Stimulated activated CD8-positive, alpha-beta memory T cell treated with anti-CD3 and anti-CD28 coated beads, Interleukin-2, amount 100 ng/mL, for 1 hour (primary cell): ENCODE measurements around the gene PTPRF.
"Not testable (repeated sequence)": the region's sequence is repeated elsewhere in the genome, so short reads cannot be mapped to it uniquely, and the experiment has no call there.

ENCODE experiments used
- DNase-seq, 2 donors: peaks; one replicate each; pipeline ENCODE4 v3.0.0-alpha.2; 2020; ENCODE audit warnings: low read depth in 2 of 2

The PTPRF gene

DNA sequence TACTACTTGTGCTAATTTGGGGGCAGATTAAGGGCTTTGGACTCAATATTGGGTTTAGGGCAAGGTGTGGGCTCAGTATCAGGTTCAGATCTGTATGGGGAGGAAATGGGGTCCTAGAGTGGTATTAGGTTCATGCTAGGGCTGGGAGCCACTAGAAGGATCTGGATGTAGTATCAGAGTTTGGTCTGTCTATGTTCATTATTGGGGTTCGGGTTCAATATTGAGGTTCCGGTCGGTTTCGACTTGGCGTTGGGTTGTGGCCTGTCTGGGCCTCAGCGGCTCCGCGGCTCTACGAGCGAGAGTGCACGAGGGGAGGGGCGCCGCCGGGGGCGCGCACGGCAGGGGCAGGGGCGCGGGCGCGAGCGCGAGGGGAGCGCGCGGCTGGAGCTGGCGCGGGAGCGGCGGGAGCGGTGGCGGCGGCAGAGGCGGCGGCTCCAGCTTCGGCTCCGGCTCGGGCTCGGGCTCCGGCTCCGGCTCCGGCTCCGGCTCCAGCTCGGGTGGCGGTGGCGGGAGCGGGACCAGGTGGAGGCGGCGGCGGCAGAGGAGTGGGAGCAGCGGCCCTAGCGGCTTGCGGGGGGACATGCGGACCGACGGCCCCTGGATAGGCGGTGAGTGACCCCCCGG is at the start of gene PTPRF:
Gene PTPRF (plus strand): TSS at position 401 of the 624 bp plus-strand sequence. CDS start 14,193 bp downstream, outside the sequence.
- no peak for DNase-seq

DNA sequence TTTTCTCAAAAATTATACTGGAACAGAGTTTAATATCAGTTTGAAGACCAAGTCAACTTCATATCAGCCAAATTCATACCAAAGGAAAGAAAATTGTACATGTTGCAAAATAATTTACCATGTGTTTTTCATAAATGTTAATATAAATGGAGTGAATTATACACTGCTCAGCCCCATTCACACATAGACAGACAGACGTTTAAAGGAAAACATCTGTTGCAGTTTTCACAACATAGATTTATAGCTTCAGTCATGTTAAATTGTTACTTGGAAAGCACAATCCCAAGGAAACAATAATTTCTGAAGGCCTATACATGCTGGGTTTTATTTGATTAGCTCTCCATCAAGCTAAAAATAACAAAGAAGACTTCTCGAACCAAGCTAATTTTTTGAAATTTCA is 49.2 kb upstream of the PTPRF start:
- no peak for DNase-seq

DNA sequence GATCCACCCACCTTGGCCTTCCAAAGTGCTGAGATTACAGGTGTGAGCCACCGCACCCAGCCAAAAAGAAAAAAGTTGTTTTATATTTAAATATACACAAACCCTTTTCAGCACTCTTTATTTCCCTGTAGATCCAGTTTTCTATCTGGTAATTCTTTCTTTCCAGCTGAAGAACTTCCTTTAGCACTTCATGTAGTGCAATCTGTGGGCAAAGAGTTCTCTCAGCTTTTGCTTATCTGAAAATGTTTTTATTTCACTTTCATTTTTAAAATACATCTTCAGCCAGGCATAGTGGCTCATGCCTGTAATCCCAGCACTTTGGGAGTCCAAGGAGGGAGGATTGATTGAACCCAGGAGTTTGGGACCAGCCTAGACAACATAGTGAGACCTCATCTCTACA is 48.5 kb upstream of the PTPRF start:
- DNase-seq = no peak

DNA sequence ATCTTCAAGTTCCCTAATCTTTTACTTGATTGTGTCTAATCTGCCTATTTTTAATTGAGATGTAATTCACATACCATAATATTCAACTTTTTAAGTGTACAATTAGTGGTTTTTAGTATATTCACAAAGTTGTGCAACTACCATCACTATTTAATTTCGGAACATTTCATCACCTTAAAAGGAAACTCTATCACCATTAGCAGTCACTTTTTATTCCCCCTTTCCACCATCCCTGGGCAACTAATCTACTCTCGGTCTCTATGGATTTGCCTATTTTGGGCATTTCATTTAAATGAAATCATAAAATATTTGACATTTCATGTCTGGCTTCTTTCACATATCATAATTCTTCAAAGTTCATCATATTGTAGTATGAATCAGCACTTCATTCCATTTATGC is 46.3 kb upstream of the PTPRF start:
- no peak for DNase-seq

- DNase-seq = no peak
Measured at GRCh38 chr1:43488165-43488564, 42.5 kb upstream of the PTPRF start.

DNA sequence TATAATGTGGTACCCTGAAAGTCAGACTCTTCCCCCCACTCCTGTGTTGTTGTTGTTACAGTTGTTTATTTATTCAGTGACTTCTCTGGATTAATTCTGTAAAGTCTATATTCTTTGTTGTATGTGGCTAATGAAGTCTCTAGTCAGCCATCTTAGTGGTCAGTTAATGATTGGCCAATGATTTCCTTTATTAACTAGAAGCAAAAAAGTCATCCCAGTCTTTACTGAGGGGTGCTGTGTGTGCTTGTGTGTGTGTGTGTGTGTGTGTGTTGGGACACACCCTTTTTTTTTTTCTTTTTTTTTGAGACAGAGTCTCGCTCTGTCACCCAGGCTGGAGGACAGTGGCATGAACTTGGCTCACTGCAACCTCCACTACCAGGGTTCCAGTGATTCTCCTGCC is 39.6 kb upstream of the PTPRF start:
- DNase-seq = no peak

DNA sequence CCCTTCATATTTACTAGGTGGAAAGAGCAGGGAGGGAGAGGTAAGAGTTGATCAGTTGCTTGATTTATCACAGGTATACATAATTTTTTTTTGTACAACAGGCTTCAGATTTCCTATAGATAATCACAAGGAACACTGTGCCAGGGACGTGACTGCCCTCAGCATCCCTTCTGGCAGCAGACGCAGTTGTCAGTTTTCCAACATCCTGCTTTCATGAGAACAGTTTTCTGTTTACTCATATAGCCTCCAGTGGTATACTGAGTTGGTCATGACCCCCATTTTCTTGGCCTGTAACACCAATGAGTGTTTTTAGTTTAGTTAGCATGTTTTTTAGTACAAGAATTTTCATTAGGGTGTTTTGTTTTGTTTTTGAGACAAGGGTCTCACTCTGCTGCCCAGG is 37.9 kb upstream of the PTPRF start:
- no peak for DNase-seq

- DNase-seq = no peak
Measured at GRCh38 chr1:43493661-43494450, 36.8 kb upstream of the PTPRF start.

DNA sequence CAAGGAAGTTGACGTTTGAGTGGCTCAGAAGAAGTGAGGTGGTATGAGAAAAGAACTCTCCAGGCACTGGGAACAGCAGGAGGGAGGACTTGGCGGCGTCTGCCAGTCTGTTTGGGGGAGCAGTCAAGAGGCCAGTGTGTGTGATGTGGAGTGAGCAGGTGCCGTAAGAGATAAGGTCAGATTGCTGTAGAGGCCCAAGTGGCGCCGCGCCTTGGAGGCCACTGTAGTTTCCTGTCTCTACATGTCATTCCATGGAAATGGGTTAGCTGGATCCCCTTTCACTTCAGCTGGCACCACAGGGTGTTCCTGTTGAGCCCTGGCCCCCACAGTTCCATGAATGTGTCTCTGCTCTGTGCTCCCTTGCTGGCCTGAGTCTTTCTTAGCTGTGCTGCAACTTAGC is 35.5 kb upstream of the PTPRF start:
- DNase-seq = no peak

GRCh38 chr1:43499898-43500297 is 30.8 kb upstream of the PTPRF start:
- no peak for DNase-seq

- not testable (repeated sequence) for DNase-seq
Measured at GRCh38 chr1:43501806-43502205, 28.9 kb upstream of the PTPRF start.

DNA sequence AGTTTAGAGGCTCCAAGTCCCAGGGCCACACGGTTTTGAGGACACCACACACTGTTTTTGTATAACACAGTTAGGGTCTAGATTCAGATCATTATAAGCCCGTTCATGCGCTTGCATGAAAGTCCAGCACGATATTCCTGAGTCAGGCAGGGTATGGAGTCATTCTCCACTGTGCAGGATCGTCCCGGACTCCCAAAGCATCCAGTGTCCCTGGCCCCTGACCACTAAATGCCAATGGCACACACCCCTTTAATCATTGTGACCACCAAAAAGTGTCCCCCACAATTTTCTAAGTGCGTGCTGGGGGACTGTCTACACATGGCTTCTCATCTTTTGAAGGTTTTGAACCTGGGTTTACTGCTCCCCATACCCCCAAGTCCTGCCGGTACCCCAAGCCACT is 27.1 kb upstream of the PTPRF start:
- no peak for DNase-seq

DNA sequence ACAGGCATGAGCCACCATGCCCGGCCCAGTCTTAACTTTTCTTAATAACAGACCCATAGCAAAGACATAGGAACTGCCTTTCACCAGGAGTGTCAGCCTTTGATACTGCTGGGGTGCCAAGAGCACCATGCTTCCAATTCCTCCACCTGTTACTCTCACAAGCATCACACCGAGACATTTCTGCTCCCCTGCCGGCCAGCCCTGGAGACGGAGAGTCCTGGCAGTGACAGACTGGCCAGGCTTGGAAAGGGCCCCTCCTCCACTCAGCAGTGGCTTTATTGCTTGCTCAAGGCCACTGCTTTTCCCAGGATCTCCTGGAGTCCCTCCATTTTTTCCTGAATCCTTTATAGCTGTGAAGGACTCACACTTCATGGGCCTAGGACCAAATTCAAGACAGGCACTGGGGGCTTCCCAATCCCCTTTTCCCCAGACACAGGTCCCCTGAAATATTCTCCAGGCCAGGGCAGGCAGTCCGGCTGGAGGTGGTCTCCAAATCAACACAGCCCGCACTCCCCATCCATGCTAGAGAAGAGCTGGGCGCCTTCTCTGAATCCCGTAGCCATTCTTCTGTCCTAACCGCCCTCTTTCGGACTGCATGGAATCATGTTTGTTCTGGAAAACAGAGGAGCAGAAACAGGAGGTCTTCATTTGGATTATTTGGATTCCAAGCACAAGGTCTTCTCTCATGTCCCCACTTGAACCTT is 25.5 kb upstream of the PTPRF start:
- DNase-seq = no peak

DNA sequence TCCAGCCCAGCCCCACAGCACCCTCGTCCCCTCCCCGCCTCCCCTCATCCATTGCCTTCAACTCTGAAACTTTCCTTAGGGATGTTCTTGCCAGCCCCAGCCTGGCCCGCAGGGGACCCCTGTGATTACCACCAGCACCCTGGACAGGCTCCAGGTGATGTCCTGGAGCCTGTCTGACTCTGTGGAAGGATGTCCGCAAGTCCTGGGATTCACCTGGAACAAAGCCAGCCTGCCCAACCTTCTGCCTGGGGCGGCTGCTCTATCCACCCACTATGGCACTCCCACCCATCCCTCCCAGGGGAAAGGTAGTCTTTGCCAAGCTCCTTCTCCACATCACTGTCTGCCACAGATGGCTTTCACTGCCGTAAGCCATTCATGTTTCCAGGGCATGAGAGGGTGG is 24.4 kb upstream of the PTPRF start:
- no peak for DNase-seq

DNA sequence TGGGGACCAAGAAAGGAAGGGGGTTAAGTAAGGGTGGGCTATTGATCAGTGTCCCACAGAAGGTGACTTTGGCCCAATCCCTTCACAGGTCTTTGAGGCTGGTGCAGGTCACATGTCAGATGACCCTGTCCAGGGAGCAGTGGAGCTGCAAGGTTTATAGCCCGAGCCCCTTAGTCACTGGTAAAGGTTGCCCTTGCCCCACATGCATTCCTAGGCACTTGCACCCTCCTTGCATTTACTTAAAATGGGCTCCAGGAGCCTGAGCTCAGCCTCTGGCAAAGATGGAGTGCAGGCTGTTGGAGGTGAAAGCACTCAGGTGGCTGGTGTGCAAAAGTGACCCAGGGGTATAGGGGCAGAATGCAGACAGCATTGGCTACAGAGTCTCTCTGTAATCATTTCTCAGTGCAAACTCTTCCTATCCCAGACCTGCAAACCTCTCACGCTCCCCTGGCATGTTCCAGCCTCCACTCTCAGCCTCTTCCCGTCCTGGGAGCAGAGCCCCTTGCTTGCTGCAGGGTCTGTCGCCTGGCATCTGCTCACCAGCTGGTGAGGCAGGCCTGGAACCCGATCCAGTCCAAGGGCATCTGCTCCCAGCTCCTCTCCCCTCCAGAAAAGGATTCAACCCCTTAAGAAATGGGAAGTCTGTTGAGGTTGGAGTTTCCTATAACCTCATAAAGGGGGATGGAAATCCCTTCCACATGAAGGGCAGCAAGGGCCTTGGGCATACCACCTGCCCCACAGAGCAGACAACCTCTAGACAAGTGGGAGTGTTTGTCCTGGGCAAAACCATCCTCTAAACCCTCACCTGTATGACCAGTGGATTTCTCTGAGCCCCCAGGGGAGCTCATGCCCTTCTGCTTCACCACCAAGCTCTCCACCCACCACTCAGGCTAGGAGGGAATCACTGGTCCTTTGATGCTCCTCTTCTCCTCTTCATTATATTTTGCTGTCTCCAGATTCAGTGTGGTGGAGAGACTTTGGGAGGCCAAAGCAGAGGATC is 23.1 kb upstream of the PTPRF start:
- DNase-seq = no peak

GRCh38 chr1:43509007-43509739 is 21.5 kb upstream of the PTPRF start:
- no peak for DNase-seq

- DNase-seq = no peak
Measured at GRCh38 chr1:43509740-43510375, 20.8 kb upstream of the PTPRF start.

- no peak for DNase-seq
Measured at GRCh38 chr1:43510621-43511020, 20.1 kb upstream of the PTPRF start.

GRCh38 chr1:43511394-43511793 is 19.3 kb upstream of the PTPRF start:
- DNase-seq = no peak

DNA sequence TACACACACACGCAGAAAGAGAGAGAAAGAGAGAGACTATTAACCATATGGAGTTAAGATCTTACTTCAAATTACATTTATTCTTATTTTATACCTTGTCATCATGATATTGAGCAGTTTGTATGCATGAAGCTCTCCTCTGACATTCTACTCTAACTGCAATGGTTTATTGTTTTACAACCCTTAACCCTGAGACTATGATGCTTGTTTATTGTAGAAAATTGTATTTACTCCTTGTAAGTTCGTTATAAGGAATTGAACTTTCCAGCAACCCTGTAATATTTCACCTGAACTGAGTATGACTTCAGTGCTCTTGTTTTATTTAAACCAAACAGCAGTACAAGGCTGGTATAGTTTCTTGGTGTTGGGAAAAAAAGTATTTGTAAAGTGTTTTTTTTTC is 18.6 kb upstream of the PTPRF start:
- no peak for DNase-seq

- no peak for DNase-seq
Measured at GRCh38 chr1:43512681-43513080, 18.0 kb upstream of the PTPRF start.
